Fibroblast of gingiva (primary cell): Measurements from ENCODE around the gene NPC2.
"Not testable (repeated sequence)": the region's sequence is repeated elsewhere in the genome, so short reads cannot be mapped to it uniquely, and the experiment has no call there.

Source experiments
- DNase-seq: peaks from one replicate; pipeline ENCODE4 v3.0.0-alpha.2; 2011; ENCODE audit warnings: low read depth

Gene NPC2

GRCh38 chr14:74469548-74470518, 23.3 kb downstream of the NPC2 start:
- no peak for DNase-seq

GRCh38 chr14:74468513-74468912, 24.6 kb downstream of the NPC2 start:
- DNase-seq, result no peak

GRCh38 chr14:74465335-74465734, 27.8 kb downstream of the NPC2 start:
- DNase-seq, result no peak

- DNase-seq, result no peak
These were observed 28.3 kb downstream of the NPC2 start for GRCh38 chr14:74464785-74465184.

- DNase-seq, result no peak
These were observed 29.4 kb downstream of the NPC2 start for GRCh38 chr14:74463697-74464096.

GRCh38 chr14:74462993-74463392, 30.1 kb downstream of the NPC2 start:
- no peak for DNase-seq

GRCh38 chr14:74459976-74460375, 33.1 kb downstream of the NPC2 start:
- DNase-seq, result no peak

GRCh38 chr14:74459289-74459946, 33.7 kb downstream of the NPC2 start:
- peak; percentile 62 for DNase-seq

GRCh38 chr14:74457565-74457895, 35.6 kb downstream of the NPC2 start:
- DNase-seq, result no peak

- DNase-seq, result no peak
These were observed 36.2 kb downstream of the NPC2 start for GRCh38 chr14:74456684-74457564.

GRCh38 chr14:74454397-74454796, 38.7 kb downstream of the NPC2 start:
- DNase-seq, result not testable (repeated sequence)

- no peak for DNase-seq
These were observed 48.2 kb downstream of the NPC2 start for GRCh38 chr14:74444866-74445265.

GRCh38 chr14:74442757-74443156, 50.3 kb downstream of the NPC2 start:
- DNase-seq, result no peak

GRCh38 chr14:74441113-74441512, 52.0 kb downstream of the NPC2 start:
- DNase-seq, result no peak

GRCh38 chr14:74438351-74438915, 54.7 kb downstream of the NPC2 start:
- DNase-seq, result no peak

- DNase-seq, result no peak
These were observed 55.5 kb downstream of the NPC2 start for GRCh38 chr14:74437496-74438053.

GRCh38 chr14:74434294-74434693, 58.8 kb downstream of the NPC2 start:
- DNase-seq, result no peak

GRCh38 chr14:74429991-74430390, 63.1 kb downstream of the NPC2 start:
- no peak for DNase-seq
